ENCODE data around the gene HSD17B8. TPM values are rescaled to one million over a fixed set of nuclear protein-coding genes. Genes with fewer than 3 reads are reported as not detected.

Gene HSD17B8
- total RNA-seq, 2 donors from 2014 or later, result 5.7 to 6.8 TPM

DNA sequence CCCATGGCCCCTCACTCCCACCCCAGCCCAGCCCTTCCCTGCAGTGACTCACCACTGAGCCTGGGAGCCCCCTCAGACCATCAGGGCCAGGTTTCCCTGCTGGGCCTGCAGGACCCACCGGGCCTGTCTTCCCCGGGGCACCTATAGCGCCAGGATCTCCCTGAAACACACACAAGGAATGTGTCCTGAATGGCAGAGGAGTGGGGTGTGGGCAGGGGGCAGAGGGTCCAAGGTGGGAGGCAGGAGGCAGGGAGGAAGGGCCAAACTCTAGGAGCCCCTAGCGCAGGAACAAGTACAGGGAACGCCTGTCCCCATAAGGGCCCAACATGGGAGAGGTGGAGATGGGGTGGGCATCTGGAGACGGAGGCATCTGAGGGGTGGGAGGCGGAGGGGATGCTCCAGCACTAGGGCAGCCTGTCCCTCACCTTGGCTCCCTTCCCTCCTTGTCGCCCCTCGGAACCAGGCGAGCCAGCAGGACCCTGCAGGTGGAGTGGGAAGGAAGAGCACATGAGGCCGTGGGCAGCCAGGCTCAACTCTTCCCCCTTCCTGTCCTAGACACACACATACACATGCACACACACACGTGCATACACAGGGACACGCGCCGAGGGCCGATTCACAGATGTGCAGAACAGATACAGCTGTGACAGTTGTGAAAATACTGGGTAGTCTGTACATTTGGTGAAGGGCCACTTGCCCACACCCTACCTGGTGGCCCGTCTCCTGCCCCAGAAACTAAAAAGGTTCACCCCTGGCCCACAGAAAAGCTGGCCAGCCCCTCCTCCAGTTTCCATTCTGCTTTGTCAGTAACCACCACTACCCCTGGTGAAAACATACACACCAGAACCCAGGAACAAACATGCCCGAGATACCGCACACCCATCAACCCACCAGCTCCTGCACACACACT, 36.8 kb upstream of the HSD17B8 start:
- H3K27me3 ChIP-seq (ENCODE audit: control insufficient read depth, insufficient read depth, low read length, poor library complexity, severe bottlenecking), result peaks cover 4% of the 10 kb centered on the region
- WGBS, 2 experiments (ENCODE audit: insufficient coverage in 1 of 2, insufficient read length in 1 of 2), result 89 to 91% methylated on average over 3 to 19 of the region's 19 CpGs
- H3K9ac ChIP-seq (ENCODE audit: extremely low read depth, low read length, poor library complexity, severe bottlenecking), result no peak overlapping the region
- Mint-ChIP-seq H3K27me3 (ENCODE audit: insufficient read depth) (peaks cover 19% of the 10 kb centered on the region), H3K4me1 (no peaks in the 10 kb centered on the region), H3K9me3 (no peaks in the 10 kb centered on the region), H3K27ac (no peak overlapping the region), H3K4me3 (no peak overlapping the region), H3K36me3 (ENCODE audit: low read depth) (no peaks in the 10 kb centered on the region)
- no peak for DNase-seq
- TF ChIP-seq, protein P1, sequence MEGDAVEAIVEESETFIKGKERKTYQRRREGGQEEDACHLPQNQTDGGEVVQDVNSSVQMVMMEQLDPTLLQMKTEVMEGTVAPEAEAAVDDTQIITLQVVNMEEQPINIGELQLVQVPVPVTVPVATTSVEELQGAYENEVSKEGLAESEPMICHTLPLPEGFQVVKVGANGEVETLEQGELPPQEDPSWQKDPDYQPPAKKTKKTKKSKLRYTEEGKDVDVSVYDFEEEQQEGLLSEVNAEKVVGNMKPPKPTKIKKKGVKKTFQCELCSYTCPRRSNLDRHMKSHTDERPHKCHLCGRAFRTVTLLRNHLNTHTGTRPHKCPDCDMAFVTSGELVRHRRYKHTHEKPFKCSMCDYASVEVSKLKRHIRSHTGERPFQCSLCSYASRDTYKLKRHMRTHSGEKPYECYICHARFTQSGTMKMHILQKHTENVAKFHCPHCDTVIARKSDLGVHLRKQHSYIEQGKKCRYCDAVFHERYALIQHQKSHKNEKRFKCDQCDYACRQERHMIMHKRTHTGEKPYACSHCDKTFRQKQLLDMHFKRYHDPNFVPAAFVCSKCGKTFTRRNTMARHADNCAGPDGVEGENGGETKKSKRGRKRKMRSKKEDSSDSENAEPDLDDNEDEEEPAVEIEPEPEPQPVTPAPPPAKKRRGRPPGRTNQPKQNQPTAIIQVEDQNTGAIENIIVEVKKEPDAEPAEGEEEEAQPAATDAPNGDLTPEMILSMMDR (conservative IDR thresholded peaks at IDR 0.05), result no peak
- H3K4me1 ChIP-seq (ENCODE audit: control insufficient read depth, insufficient read depth, low read length), result no peaks in the 10 kb centered on the region
- no peaks in the 10 kb centered on the region for H3K36me3 ChIP-seq (ENCODE audit: control insufficient read depth, insufficient read depth, low read length)
- no peak overlapping the region for H3K27ac ChIP-seq (ENCODE audit: low read depth, low read length)
- H3K9me3 ChIP-seq (ENCODE audit: control insufficient read depth, low read length), result no peaks in the 10 kb centered on the region
- H3K4me3 ChIP-seq (ENCODE audit: low read length), result no peak overlapping the region

DNA sequence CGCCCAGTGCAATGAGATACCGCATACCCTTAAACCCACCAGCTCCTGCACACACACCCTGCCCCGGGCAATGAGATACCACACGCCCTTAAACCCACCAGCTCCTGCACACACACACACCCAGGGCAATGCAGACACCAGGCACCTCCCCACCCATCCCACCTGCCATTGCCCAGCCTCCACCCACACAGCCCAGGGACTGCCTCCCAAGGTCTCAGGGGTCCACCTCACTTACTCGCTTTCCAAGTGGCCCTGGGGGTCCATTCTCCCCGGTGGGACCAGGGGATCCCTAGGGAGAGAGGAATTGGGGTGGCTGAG, 36.2 kb upstream of the HSD17B8 start:
- Histone ChIP-seq H3K9me3 (ENCODE audit: control insufficient read depth, low read length) (no peaks in the 10 kb centered on the region), H3K36me3 (ENCODE audit: control insufficient read depth, insufficient read depth, low read length) (no peaks in the 10 kb centered on the region), H3K9ac (ENCODE audit: extremely low read depth, low read length, poor library complexity, severe bottlenecking) (no peak overlapping the region), H3K27me3 (ENCODE audit: control insufficient read depth, insufficient read depth, low read length, poor library complexity, severe bottlenecking) (no peaks in the 10 kb centered on the region), H3K4me1 (ENCODE audit: control insufficient read depth, insufficient read depth, low read length) (no peaks in the 10 kb centered on the region), H3K4me3 (ENCODE audit: low read length) (no peak overlapping the region), H3K27ac (ENCODE audit: low read depth, low read length) (no peak overlapping the region)
- Mint-ChIP-seq H3K4me3 (no peak overlapping the region), H3K9me3 (no peaks in the 10 kb centered on the region), H3K27me3 (ENCODE audit: insufficient read depth) (peaks cover 17% of the 10 kb centered on the region), H3K36me3 (ENCODE audit: low read depth) (no peaks in the 10 kb centered on the region), H3K4me1 (no peaks in the 10 kb centered on the region), H3K27ac (no peak overlapping the region)
- TF ChIP-seq, protein P1 (conservative IDR thresholded peaks at IDR 0.05), result no peak
- WGBS, 2 experiments (ENCODE audit: insufficient coverage in 1 of 2, insufficient read length in 1 of 2), result 72% methylated on average over 6 of the region's 6 CpGs; no CpG with 5 or more reads in 1 of the 2 experiments
- no peak for DNase-seq

DNA sequence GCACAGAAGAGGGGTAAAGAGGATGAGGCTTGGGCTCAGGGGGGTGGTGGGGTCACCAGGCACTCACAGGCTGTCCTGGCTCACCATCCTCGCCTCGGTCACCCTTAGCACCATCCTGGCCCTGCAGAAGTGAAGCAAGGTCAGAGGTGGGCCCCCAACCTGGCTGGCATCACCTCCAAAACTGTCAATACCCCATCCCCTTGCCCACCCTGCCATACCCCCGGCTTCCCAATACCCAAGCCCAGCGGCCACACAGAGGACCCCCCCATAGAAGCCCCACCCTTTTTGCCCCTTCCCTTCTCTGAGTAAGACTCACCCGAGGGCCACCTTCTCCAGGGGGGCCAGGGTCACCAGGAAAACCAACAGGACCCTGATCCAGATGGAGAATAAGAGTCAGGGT, 35.8 kb upstream of the HSD17B8 start:
- Histone ChIP-seq H3K4me1 (ENCODE audit: control insufficient read depth, insufficient read depth, low read length) (no peaks in the 10 kb centered on the region), H3K36me3 (ENCODE audit: control insufficient read depth, insufficient read depth, low read length) (no peaks in the 10 kb centered on the region), H3K27me3 (ENCODE audit: control insufficient read depth, insufficient read depth, low read length, poor library complexity, severe bottlenecking) (no peaks in the 10 kb centered on the region), H3K4me3 (ENCODE audit: low read length) (no peak overlapping the region), H3K9ac (ENCODE audit: extremely low read depth, low read length, poor library complexity, severe bottlenecking) (no peak overlapping the region), H3K9me3 (ENCODE audit: control insufficient read depth, low read length) (no peaks in the 10 kb centered on the region), H3K27ac (ENCODE audit: low read depth, low read length) (no peak overlapping the region)
- no peak overlapping the region for H3K4me3 Mint-ChIP-seq
- 70 to 80% methylated on average over 1 to 5 of the region's 5 CpGs for WGBS, 2 experiments (ENCODE audit: insufficient coverage in 1 of 2, insufficient read length in 1 of 2)
- H3K9me3 Mint-ChIP-seq, result no peaks in the 10 kb centered on the region
- TF ChIP-seq, protein P1 (conservative IDR thresholded peaks at IDR 0.05), result no peak
- H3K36me3 Mint-ChIP-seq (ENCODE audit: low read depth), result no peaks in the 10 kb centered on the region
- peaks cover 13% of the 10 kb centered on the region for H3K27me3 Mint-ChIP-seq (ENCODE audit: insufficient read depth)
- no peak overlapping the region for H3K27ac Mint-ChIP-seq
- no peaks in the 10 kb centered on the region for H3K4me1 Mint-ChIP-seq
- DNase-seq, result no peak
